ENCODE measurements around the gene RABGAP1L.

DNA sequence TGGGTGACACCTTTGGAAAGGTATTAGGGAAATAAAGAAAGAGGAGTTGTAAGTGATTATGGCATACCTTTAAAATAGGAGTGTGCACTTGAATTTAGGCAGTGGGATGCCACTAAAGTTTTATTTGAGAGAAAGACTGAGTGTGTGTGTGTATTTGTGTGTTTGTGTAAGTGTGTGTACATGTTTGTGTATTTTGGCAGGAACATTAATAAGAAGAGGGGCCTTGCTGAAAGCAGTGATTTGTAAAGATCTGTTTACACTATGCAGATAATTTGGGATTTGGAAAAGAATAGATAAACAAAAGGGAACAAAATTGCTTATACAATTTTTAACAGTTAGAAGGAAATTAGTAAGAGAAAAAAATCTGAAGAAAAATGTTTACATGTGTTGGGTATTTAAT is 409.2 kb downstream of the RABGAP1L start:
- TF ChIP-seq, protein P1, sequence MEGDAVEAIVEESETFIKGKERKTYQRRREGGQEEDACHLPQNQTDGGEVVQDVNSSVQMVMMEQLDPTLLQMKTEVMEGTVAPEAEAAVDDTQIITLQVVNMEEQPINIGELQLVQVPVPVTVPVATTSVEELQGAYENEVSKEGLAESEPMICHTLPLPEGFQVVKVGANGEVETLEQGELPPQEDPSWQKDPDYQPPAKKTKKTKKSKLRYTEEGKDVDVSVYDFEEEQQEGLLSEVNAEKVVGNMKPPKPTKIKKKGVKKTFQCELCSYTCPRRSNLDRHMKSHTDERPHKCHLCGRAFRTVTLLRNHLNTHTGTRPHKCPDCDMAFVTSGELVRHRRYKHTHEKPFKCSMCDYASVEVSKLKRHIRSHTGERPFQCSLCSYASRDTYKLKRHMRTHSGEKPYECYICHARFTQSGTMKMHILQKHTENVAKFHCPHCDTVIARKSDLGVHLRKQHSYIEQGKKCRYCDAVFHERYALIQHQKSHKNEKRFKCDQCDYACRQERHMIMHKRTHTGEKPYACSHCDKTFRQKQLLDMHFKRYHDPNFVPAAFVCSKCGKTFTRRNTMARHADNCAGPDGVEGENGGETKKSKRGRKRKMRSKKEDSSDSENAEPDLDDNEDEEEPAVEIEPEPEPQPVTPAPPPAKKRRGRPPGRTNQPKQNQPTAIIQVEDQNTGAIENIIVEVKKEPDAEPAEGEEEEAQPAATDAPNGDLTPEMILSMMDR (IDR thresholded peaks at IDR 0.05; ENCODE audit: low read depth, low read length): no peak
- TF ChIP-seq POLR2A (IDR thresholded peaks at IDR 0.05; ENCODE audit: extremely low read depth, insufficient read length) (no peak), MYC (IDR thresholded peaks at IDR 0.05; ENCODE audit: low read depth, low read length) (no peak)
